Uterus (tissue), 4 donors: Measurements from ENCODE around the gene TMBIM1. TPM values are rescaled to one million over a fixed set of nuclear protein-coding genes. Genes with fewer than 3 reads are reported as not detected.

Source experiments
- DNase-seq, 2 donors: peaks; one replicate each; pipeline ENCODE4 v3.0.0-alpha.2; 2019 to 2020
- H3K27ac ChIP-seq, 2 donors: fragments of 200-600 bp; sonication (generic); 1 replicate in 1 of 2; 2 replicates in 1 of 2; pipeline ENCODE4 v1.5.1; 2016 to 2018
- H3K27me3 ChIP-seq, 2 donors: fragments of 200-600 bp; sonication (generic); one replicate each; pipeline ENCODE4 v1.5.1; 2018 to 2019; ENCODE audit warnings: control low read depth in 1 of 2
- H3K36me3 ChIP-seq, 2 donors: fragments of 200-600 bp; sonication (generic); one replicate each; pipeline ENCODE4 v1.5.1; 2019; ENCODE audit warnings: control low read depth in 1 of 2
- H3K4me1 ChIP-seq, 2 donors: fragments of 200-600 bp; sonication (generic); one replicate each; pipeline ENCODE4 v1.5.1; 2018 to 2019; ENCODE audit warnings: control low read depth in 1 of 2
- H3K4me3 ChIP-seq, 2 donors: fragments of 200-600 bp; sonication (generic); 1 replicate in 1 of 2; 2 replicates in 1 of 2; pipeline ENCODE4 v1.5.1; 2018 to 2019; ENCODE audit warnings: mild to moderate bottlenecking in 1 of 2
- H3K9me3 ChIP-seq, 2 donors: fragments of 200-600 bp; sonication (generic); one replicate each; pipeline ENCODE4 v1.5.1; 2019; ENCODE audit warnings: control low read depth in 1 of 2
- CTCF ChIP-seq, 4 experiments: fragments of 200-600 bp in 2 of 4; fragments of 450-650 bp in 2 of 4; sonication (generic) in 2 of 4; IDR thresholded peaks; one replicate each; pipeline ENCODE4 v1.5.1; 2016 to 2019; ENCODE audit warnings: antibody characterized with exemption in 4 of 4, mild to moderate bottlenecking in 2 of 4, moderate library complexity in 1 of 4
- POLR2A ChIP-seq, 2 donors: fragments of 450-650 bp; IDR thresholded peaks; one replicate each; pipeline ENCODE4 v1.6.1; 2016; ENCODE audit warnings: antibody characterized with exemption in 2 of 2, mild to moderate bottlenecking in 1 of 2, moderate library complexity in 1 of 2
- intact Hi-C: fragments of 100-400 bp; cut with DNase I; formaldehyde crosslinking; loops from one replicate; pipeline ENCODE4 v1.15.1; 2023; ENCODE audit warnings: low total_unique reads
- total RNA-seq, 4 donors: library from RNA; depleted of rRNA in 3 of 4; stranded (reverse); fragments of >200 nt in 3 of 4; gene quantifications; one replicate each; pipeline versions ENCODE4 v1.1.0 to v1.2.4, GENCODE V29; 2014 to 2023
- donor health status: DM: yes; HTN: yes; CAD: no.

Gene TMBIM1
- total RNA-seq, 4 donors from 2014 or later = 112 to 166 (median 120) TPM

- TF ChIP-seq CTCF (IDR thresholded peaks at IDR 0.05) (no peak), POLR2A (IDR thresholded peaks at IDR 0.05) (no peak)
- Histone ChIP-seq H3K27me3 (no peaks in the 10 kb centered on the region), H3K4me3 (no peak overlapping the region), H3K36me3 (no peaks in the 10 kb centered on the region), H3K9me3 (no peaks in the 10 kb centered on the region), H3K4me1 (no peaks in the 10 kb centered on the region), H3K27ac (no peak overlapping the region)
- no peak for DNase-seq
- intact Hi-C loops = no loop called here
Observed at GRCh38 chr2:218310853-218311540, 18.7 kb upstream of the TMBIM1 start.

GRCh38 chr2:218307415-218308090 lies 15.2 kb upstream of the TMBIM1 start:
- Histone ChIP-seq H3K4me1 (no peaks in the 10 kb centered on the region), H3K27ac (no peak overlapping the region), H3K27me3 (no peaks in the 10 kb centered on the region), H3K4me3 (no peak overlapping the region), H3K9me3 (no peaks in the 10 kb centered on the region), H3K36me3 (no peaks in the 10 kb centered on the region)
- intact Hi-C loops = loop anchor here (10.0 kb wide), 1 partner anchor 47 kb away; the partner anchor contains the start of gene CATIP
- TF ChIP-seq CTCF (IDR thresholded peaks at IDR 0.05) = no peak
- TF ChIP-seq POLR2A (IDR thresholded peaks at IDR 0.05) = no peak
- no peak for DNase-seq

- intact Hi-C loops = loop anchor here (10.0 kb wide), 1 partner anchor 48 kb away; the partner anchor contains the start of gene CATIP
- no peaks in the 10 kb centered on the region for H3K36me3 ChIP-seq
- H3K9me3 ChIP-seq = no peaks in the 10 kb centered on the region
- no peak for DNase-seq
- H3K4me3 ChIP-seq = no peak overlapping the region
- no peaks in the 10 kb centered on the region for H3K4me1 ChIP-seq
- TF ChIP-seq POLR2A (IDR thresholded peaks at IDR 0.05) (no peak), CTCF (IDR thresholded peaks at IDR 0.05) (no peak)
- no peaks in the 10 kb centered on the region for H3K27me3 ChIP-seq
- H3K27ac ChIP-seq = no peak overlapping the region
Observed at GRCh38 chr2:218306184-218306920, 14.0 kb upstream of the TMBIM1 start.

- no peaks in the 10 kb centered on the region for H3K4me1 ChIP-seq
- TF ChIP-seq POLR2A (IDR thresholded peaks at IDR 0.05) (no peak), CTCF (IDR thresholded peaks at IDR 0.05) (no peak)
- no peaks in the 10 kb centered on the region for H3K36me3 ChIP-seq
- intact Hi-C loops = loop anchor here (10.0 kb wide), 1 partner anchor 49 kb away; the partner anchor contains the start of gene CATIP
- H3K27ac ChIP-seq = no peak overlapping the region
- no peaks in the 10 kb centered on the region for H3K27me3 ChIP-seq
- H3K4me3 ChIP-seq = no peak overlapping the region
- DNase-seq = no peak
- no peaks in the 10 kb centered on the region for H3K9me3 ChIP-seq
Observed at GRCh38 chr2:218305383-218305782, 13.1 kb upstream of the TMBIM1 start.
